AG10803 (cell line): ENCODE data around the gene C14orf93.

ENCODE experiments used
- DNase-seq: peaks from one replicate; pipeline ENCODE4 v3.0.0; 2010; ENCODE audit warnings: low read depth
- H3K4me3 ChIP-seq: 2 replicates; pipeline ENCODE4 v1.5.1; 2011; ENCODE audit warnings: mild to moderate bottlenecking, low read length, control low read depth
- TF ChIP-seq, protein P1 (sequence below): conservative IDR thresholded peaks from 2 replicates; pipeline ENCODE4 v1.5.1; 2011; ENCODE audit warnings: mild to moderate bottlenecking, low read length, control low read depth, inconsistent platforms

C14orf93 gene

DNA sequence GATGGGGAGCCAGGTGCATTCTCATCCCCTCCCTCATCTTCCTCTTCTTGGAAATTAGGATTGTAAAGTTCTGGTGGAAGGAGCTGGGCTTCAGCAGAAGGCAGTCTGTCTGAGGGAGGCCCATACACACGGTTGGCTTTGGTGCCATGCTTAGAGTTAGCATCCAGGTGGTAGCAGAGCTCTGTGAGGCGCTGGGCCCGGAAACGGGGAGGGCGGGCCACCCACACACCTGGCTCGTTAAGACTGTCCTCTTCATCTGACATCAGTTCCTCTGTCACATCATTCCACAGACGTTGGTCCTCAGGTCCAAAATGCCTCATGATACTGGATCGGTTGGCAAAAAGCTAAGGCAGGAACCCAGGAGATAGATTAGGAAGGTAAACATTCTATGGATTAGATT, 22.7 kb downstream of the C14orf93 start:
- H3K4me3 ChIP-seq: no peak overlapping the region
- no peak for DNase-seq
- TF ChIP-seq, protein P1, sequence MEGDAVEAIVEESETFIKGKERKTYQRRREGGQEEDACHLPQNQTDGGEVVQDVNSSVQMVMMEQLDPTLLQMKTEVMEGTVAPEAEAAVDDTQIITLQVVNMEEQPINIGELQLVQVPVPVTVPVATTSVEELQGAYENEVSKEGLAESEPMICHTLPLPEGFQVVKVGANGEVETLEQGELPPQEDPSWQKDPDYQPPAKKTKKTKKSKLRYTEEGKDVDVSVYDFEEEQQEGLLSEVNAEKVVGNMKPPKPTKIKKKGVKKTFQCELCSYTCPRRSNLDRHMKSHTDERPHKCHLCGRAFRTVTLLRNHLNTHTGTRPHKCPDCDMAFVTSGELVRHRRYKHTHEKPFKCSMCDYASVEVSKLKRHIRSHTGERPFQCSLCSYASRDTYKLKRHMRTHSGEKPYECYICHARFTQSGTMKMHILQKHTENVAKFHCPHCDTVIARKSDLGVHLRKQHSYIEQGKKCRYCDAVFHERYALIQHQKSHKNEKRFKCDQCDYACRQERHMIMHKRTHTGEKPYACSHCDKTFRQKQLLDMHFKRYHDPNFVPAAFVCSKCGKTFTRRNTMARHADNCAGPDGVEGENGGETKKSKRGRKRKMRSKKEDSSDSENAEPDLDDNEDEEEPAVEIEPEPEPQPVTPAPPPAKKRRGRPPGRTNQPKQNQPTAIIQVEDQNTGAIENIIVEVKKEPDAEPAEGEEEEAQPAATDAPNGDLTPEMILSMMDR: no peak

DNA sequence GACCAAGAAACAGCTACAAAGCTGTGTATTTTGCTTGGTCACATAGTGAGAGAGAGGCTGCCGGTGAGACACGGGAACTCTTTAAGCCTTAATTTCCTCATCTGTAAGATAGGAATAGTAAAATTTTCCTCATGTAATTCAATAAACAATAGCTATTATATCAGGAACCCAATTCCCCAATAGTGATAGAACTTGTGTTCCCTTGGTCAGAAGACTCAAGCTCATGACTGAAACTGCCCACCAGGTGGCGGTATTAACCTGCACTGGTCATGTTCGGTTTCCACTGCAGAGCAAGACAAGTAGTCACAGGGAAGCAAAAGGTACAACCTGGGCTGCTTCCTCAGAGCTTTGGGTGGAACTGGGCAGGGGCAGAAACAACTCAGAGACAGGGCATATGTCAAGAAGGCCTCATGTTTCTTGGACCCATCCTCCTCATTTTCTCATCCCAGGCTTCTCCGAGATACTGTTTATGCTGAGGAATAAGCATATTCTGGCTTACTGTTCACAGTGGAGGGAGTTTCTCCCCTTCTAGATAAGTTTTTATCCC, 23.4 kb downstream of the C14orf93 start:
- H3K4me3 ChIP-seq: no peak overlapping the region
- DNase-seq: peak; percentile 83
- TF ChIP-seq, protein P1: peak; percentile 96

DNA sequence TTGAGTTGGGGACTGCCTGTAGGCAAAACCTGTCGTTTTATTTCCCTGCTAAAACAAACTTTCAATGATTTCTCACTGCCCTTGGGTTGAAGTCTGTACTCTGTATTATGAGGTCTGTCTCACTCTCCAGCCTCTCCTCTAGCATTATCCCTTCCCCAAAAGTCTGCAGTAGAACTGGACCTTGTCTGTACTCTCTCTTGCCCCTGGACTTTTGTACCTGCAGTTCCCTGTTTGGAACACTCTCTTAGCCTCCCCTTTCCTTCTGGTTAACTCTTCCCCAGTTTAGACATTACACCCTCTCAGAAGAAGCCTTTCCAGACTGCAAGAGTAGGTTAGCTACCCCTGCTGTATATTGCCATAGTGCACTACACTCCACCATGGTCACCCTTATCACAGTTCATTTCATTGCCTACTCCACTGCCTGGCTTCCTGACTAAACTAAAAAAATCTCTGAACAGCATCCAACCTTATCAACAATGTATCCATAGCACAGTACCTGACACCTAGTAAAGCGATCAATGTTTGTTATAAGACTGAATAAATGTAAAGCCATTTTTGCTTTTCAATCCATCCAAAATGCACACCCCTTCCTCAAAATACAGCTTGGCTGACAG, 23.9 kb downstream of the C14orf93 start:
- no peak for DNase-seq
- TF ChIP-seq, protein P1: no peak
- no peak overlapping the region for H3K4me3 ChIP-seq

DNA sequence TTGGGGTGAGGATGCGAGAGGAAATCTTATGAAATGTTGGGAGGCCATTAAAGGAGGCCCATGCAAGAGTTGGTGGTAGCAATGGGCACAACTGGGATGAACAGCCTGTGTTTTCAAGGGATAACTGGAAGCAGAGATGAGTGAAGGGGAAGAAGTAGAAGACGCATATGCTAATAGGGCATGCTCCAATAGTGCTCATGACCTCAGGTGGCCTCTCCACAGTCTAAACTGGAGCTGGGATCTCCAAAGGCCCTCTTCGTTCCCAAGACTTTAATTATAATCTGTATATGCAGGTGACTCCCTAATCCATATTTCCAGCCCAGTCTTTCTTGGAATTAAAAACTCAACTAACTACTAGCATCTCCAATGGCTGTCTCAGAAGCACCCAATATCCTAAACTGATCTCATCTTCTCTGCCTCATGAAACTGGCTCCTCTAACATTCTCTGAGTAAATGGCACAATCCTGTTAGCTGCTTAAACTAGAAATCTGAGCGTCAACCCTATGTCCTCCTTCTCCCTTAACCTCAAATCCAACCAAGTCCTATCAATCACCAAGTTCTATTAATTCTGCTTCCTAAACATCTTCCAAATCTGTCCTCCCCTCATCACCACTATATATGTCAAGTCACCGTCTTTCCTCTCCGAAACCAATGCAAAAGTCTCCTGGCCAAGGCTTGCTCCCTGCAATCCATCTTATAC, 24.8 kb downstream of the C14orf93 start:
- H3K4me3 ChIP-seq: no peak overlapping the region
- DNase-seq: no peak
- TF ChIP-seq, protein P1: no peak

DNA sequence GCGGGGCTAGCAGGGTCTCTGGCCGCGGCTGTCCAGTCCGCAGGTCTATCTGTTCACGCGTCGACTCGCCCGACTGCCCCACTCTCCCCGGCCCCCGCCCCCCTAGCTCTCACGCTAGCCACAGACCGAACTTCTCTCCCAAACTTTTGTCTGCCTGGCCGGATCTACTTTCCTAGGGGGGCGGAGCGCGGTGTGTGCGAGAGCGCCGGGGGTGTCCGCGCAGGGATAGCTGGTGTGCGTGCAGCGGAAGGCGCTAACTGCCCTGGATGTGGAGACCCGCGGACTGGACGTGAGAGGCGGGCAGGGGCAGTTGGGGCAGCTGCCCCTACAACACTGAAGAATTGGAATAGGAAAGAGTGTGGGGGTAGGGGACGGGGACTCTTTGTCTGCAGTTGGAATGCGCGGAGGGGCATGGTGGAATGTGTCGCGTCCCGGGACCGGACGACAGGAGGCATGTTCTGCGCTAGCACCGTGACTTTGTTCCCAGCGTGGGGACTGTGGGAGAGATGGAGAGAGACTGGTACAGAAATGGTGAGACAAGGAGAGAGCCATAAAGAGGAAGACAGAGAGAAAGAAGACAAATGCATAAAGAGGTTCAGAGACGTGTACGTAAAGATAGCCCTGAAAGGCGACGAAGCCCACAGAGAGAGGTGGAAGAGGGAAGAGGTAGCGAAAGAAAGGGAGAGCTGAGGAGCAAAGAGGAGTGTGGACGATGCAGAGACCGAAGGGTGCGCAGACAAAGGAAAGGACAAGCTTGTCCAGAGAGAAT, 27.3 kb downstream of the C14orf93 start, which contains the start of gene AJUBA:
Gene AJUBA (minus strand): TSS at position 75 of the 769 bp plus-strand sequence. CDS start 285 bp downstream, outside the sequence.
- TF ChIP-seq, protein P1: no peak

DNA sequence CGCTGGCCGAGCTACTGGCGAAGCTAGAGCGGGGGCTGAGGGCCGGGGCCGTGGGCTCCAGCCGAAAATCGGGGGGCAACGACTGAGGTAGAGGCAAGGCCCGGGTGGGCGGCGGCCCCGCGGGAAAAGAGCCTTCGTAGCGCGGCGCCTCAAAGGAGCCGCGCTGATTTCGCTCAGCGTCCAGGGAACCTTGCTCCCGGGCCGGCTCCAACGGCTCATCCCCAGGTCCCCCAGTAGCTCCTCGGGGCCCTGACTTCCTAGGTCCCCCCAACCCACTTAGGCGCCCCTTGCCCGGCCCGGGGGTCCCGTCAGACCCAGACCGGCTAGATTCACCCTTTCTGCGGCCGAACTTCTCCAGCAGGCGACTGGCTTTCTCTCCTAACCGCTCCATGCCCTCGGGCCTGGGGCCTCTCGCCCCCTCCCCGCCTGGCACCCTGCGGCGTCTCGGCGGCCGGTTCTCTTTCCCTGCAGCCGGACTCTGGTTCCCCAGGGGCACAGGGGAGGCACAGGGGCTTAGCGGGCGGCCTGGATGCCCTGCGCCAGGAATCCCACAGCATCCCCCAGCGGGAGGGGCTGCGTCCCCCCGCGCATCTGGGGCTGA, 28.0 kb downstream of the C14orf93 start:
- TF ChIP-seq, protein P1: no peak
- peak overlapping the region; percentile 91 for H3K4me3 ChIP-seq
- DNase-seq: no peak

More for the DNA sequence above, 27.3 kb downstream of the C14orf93 start, which contains the start of gene AJUBA:
- DNase-seq: peak; percentile 96
- H3K4me3 ChIP-seq: peak within 1 kb of the TSS; percentile 91
